Renal pelvis (tissue), 12 donors: ENCODE measurements around the gene TMEM59. TPM values are rescaled to one million over a fixed set of nuclear protein-coding genes. Genes with fewer than 3 reads are reported as not detected.
"Not testable (repeated sequence)": the region's sequence is repeated elsewhere in the genome, so short reads cannot be mapped to it uniquely, and the experiment has no call there.

ENCODE experiments used
- DNase-seq: peaks from one replicate; pipeline ENCODE4 v3.0.0-alpha.2; 2013
- long read RNA-seq, 16 experiments: transcript quantifications; one replicate each; lab custom pipeline, GENCODE V29; 2026
- polyA plus RNA-seq, 3 donors: library from polyadenylated mRNA; unstranded; fragments of 120-200 nt; gene quantifications; one replicate each; pipeline ENCODE4 v1.2.1, GENCODE V29; 2013; ENCODE audit not compliant: insufficient read length in 3 of 3

TMEM59 gene
- 100 to 1,000 TPM; 308 to 352 (median 329) TPM for polyA plus RNA-seq
- long read RNA-seq, donor 1, full-length matches to known transcripts = 146 of 222 reads
- long read RNA-seq, donor 1, partial matches to known transcripts = 13 of 222 reads
- long read RNA-seq, donor 1, other reads (novel, unspliced or antisense) = 63 of 222 reads
- long read RNA-seq, donor 2, full-length matches to known transcripts = 352 of 408 reads
- long read RNA-seq, donor 2, partial matches to known transcripts = 5 of 408 reads
- long read RNA-seq, donor 2, other reads (novel, unspliced or antisense) = 51 of 408 reads
- long read RNA-seq, donor 3, full-length matches to known transcripts = 286 of 363 reads
- long read RNA-seq, donor 3, partial matches to known transcripts = 72 of 363 reads
- long read RNA-seq, donor 3, other reads (novel, unspliced or antisense) = 5 of 363 reads
- long read RNA-seq, donor 4, full-length matches to known transcripts = 368 of 433 reads
- long read RNA-seq, donor 4, partial matches to known transcripts = 59 of 433 reads
- long read RNA-seq, donor 4, other reads (novel, unspliced or antisense) = 6 of 433 reads
- long read RNA-seq, donor 5, full-length matches to known transcripts = 101 of 138 reads
- long read RNA-seq, donor 5, partial matches to known transcripts = 0 of 138 reads
- long read RNA-seq, donor 5, other reads (novel, unspliced or antisense) = 37 of 138 reads
- long read RNA-seq, donor 6, full-length matches to known transcripts = 228 of 304 reads
- long read RNA-seq, donor 6, partial matches to known transcripts = 40 of 304 reads
- long read RNA-seq, donor 6, other reads (novel, unspliced or antisense) = 36 of 304 reads
- long read RNA-seq, donor 7, full-length matches to known transcripts = 330 of 389 reads
- long read RNA-seq, donor 7, partial matches to known transcripts = 11 of 389 reads
- long read RNA-seq, donor 7, other reads (novel, unspliced or antisense) = 48 of 389 reads
- long read RNA-seq, donor 8, full-length matches to known transcripts = 114 of 139 reads
- long read RNA-seq, donor 8, partial matches to known transcripts = 6 of 139 reads
- long read RNA-seq, donor 8, other reads (novel, unspliced or antisense) = 19 of 139 reads
- long read RNA-seq, donor 9, full-length matches to known transcripts = 426 of 505 reads
- long read RNA-seq, donor 9, partial matches to known transcripts = 72 of 505 reads
- long read RNA-seq, donor 9, other reads (novel, unspliced or antisense) = 7 of 505 reads
- long read RNA-seq, donor 10, full-length matches to known transcripts = 270 of 316 reads
- long read RNA-seq, donor 10, partial matches to known transcripts = 46 of 316 reads
- long read RNA-seq, donor 10, other reads (novel, unspliced or antisense) = 0 of 316 reads
- long read RNA-seq, donor 11, full-length matches to known transcripts = 149 of 179 reads
- long read RNA-seq, donor 11, partial matches to known transcripts = 0 of 179 reads
- long read RNA-seq, donor 11, other reads (novel, unspliced or antisense) = 30 of 179 reads
- long read RNA-seq, donor 12, full-length matches to known transcripts = 271 of 333 reads
- long read RNA-seq, donor 12, partial matches to known transcripts = 0 of 333 reads
- long read RNA-seq, donor 12, other reads (novel, unspliced or antisense) = 62 of 333 reads
- long read RNA-seq, donor 13, full-length matches to known transcripts = 138 of 169 reads
- long read RNA-seq, donor 13, partial matches to known transcripts = 31 of 169 reads
- long read RNA-seq, donor 13, other reads (novel, unspliced or antisense) = 0 of 169 reads
- long read RNA-seq, donor 14 = 0 reads
- long read RNA-seq, donor 15, full-length matches to known transcripts = 408 of 482 reads
- long read RNA-seq, donor 15, partial matches to known transcripts = 5 of 482 reads
- long read RNA-seq, donor 15, other reads (novel, unspliced or antisense) = 69 of 482 reads
- long read RNA-seq, donor 16, full-length matches to known transcripts = 414 of 549 reads
- long read RNA-seq, donor 16, partial matches to known transcripts = 130 of 549 reads
- long read RNA-seq, donor 16, other reads (novel, unspliced or antisense) = 5 of 549 reads

- DNase-seq = peak; percentile 99
Observed at GRCh38 chr1:54052934-54053744, at the start of gene TMEM59, which contains the start of gene TCEANC2. TMEM59 (minus strand) TSS chr1:54053204; CDS start chr1:54053188, 16 bp downstream. TCEANC2 (plus strand) TSS chr1:54053608; CDS start chr1:54054423, 815 bp downstream.

GRCh38 chr1:54100500-54100899, 47.5 kb upstream of the TMEM59 start:
- DNase-seq = no peak

- DNase-seq = no peak
Observed at GRCh38 chr1:54099061-54099610, 46.1 kb upstream of the TMEM59 start.

- DNase-seq = no peak
Observed at GRCh38 chr1:54096877-54097240, 43.9 kb upstream of the TMEM59 start.

GRCh38 chr1:54096227-54096876, 43.3 kb upstream of the TMEM59 start:
- no peak for DNase-seq

- DNase-seq = peak; percentile 56
Observed at GRCh38 chr1:54095546-54096226, 42.7 kb upstream of the TMEM59 start.

GRCh38 chr1:54094730-54095105, 41.7 kb upstream of the TMEM59 start:
- DNase-seq = not testable (repeated sequence)

- DNase-seq = no peak
Observed at GRCh38 chr1:54094001-54094729, 41.2 kb upstream of the TMEM59 start.

- no peak for DNase-seq
Observed at GRCh38 chr1:54091666-54092065, 38.7 kb upstream of the TMEM59 start.

GRCh38 chr1:54088385-54088784, 35.4 kb upstream of the TMEM59 start:
- DNase-seq = no peak

- no peak for DNase-seq
Observed at GRCh38 chr1:54086754-54087153, 33.8 kb upstream of the TMEM59 start.

- no peak for DNase-seq
Observed at GRCh38 chr1:54084794-54085193, 31.8 kb upstream of the TMEM59 start.

GRCh38 chr1:54081306-54082270, 28.6 kb upstream of the TMEM59 start:
- no peak for DNase-seq

- DNase-seq = peak; percentile 49
Observed at GRCh38 chr1:54080598-54081049, 27.6 kb upstream of the TMEM59 start.

GRCh38 chr1:54077359-54077758, 24.4 kb upstream of the TMEM59 start:
- DNase-seq = no peak
